Lower leg skin (tissue), 3 donors: ENCODE results near the gene ZC3H13.

Source experiments
- POLR2A ChIP-seq, 2 donors: fragments of 450-650 bp; IDR thresholded peaks; one replicate each; pipeline ENCODE4 v1.6.1; 2016 to 2017; ENCODE audit warnings: antibody characterized with exemption in 2 of 2, mild to moderate bottlenecking in 1 of 2, moderate library complexity in 1 of 2
- TF ChIP-seq, protein P1 (sequence below), 3 donors: fragments of 450-650 bp; IDR thresholded peaks; one replicate each; pipeline ENCODE4 v1.5.1; 2016; ENCODE audit warnings: antibody characterized with exemption in 3 of 3, mild to moderate bottlenecking in 3 of 3, moderate library complexity in 2 of 3

DNA sequence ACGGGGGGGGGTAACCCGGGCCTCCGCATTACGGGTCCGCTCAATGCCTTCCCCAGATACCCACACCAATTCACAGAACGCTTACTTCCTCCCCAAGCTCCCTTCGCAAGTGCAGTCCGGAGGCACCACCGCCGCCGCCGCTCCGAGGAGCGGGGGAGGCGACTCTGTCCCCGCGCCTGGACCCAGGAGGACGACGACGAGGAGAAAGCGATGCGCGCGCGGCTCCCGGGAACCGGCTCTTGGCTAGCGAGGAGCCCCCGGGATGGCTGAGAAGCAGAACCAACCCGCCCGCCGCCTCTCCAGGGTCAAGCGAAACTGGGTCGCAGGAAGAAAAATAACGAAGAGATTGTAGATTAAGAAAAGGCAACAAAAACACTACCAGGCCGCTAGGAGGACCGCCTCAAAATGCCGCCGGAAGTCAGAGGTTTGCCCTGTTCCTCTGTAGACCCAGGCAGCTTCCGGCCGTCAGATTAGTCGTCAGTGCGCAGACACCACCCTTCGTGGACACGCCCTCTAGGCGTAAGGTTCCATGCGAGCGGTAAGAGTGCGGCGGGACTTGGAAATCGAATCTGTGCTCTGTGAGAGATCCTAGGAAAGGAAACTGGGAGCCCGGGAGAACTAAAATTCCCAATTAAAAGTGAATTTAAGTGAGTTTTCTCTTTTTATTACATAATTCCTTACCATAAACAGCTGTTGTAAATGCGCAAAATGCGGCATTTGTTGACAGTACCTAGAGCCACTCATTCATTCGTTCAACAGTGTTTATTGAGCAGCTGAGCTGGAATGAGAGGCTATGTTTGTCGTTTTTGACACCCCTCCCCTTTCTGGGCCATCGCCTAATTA lies at the start of gene ZC3H13:
- TF ChIP-seq, protein P1, sequence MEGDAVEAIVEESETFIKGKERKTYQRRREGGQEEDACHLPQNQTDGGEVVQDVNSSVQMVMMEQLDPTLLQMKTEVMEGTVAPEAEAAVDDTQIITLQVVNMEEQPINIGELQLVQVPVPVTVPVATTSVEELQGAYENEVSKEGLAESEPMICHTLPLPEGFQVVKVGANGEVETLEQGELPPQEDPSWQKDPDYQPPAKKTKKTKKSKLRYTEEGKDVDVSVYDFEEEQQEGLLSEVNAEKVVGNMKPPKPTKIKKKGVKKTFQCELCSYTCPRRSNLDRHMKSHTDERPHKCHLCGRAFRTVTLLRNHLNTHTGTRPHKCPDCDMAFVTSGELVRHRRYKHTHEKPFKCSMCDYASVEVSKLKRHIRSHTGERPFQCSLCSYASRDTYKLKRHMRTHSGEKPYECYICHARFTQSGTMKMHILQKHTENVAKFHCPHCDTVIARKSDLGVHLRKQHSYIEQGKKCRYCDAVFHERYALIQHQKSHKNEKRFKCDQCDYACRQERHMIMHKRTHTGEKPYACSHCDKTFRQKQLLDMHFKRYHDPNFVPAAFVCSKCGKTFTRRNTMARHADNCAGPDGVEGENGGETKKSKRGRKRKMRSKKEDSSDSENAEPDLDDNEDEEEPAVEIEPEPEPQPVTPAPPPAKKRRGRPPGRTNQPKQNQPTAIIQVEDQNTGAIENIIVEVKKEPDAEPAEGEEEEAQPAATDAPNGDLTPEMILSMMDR (IDR thresholded peaks at IDR 0.05) = no peak
- no peak for TF ChIP-seq POLR2A (IDR thresholded peaks at IDR 0.05)
